Activated CD8-positive, alpha-beta T cell treated with anti-CD3 and anti-CD28 coated beads, Interleukin-2, amount 10 ng/mL, durations not matched to agents 7 days and 5 days (primary cell): ENCODE results near the gene MYO5C. TPM values are rescaled to one million over a fixed set of nuclear protein-coding genes. Genes with fewer than 3 reads are reported as not detected.
A peak's percentile ranks its signal among the peaks of the same experiment; 100 is the strongest.

Experiments used
- ATAC-seq: fragments of 150-1000 bp; cut with Tn5 transposase; one replicate; pipeline ENCODE4 v1.10.0; 2021; ENCODE audit warnings: moderate library complexity
- CTCF ChIA-PET: fragments of 350-600 bp; sonication (Branson Sonifier 250); formaldehyde crosslinking; loops from one replicate; lab custom pipeline; 2021; ENCODE audit warnings: antibody characterized with exemption; lab: Charles Lee
- POLR2A ChIA-PET: fragments of 350-600 bp; sonication (Branson Sonifier 250); formaldehyde crosslinking; loops from one replicate; lab custom pipeline; 2021; ENCODE audit warnings: antibody characterized with exemption; lab: Charles Lee
- DNase-seq: peaks from one replicate; pipeline ENCODE4 v3.0.0-alpha.2; 2020
- H3K27ac Mint-ChIP-seq: one replicate; pipeline ENCODE4 v1.8.0; 2021; ENCODE audit warnings: mild to moderate bottlenecking, mixed read lengths
- H3K27me3 Mint-ChIP-seq: one replicate; pipeline ENCODE4 v1.8.0; 2021; ENCODE audit warnings: low read depth, mixed read lengths
- H3K36me3 Mint-ChIP-seq: one replicate; pipeline ENCODE4 v1.8.0; 2021; ENCODE audit warnings: low read depth, mixed read lengths
- H3K4me1 Mint-ChIP-seq: one replicate; pipeline ENCODE4 v1.8.0; 2021; ENCODE audit warnings: low read depth, mixed read lengths
- H3K4me3 Mint-ChIP-seq: one replicate; pipeline ENCODE4 v1.8.0; 2021; ENCODE audit warnings: mild to moderate bottlenecking, mixed read lengths
- H3K9me3 Mint-ChIP-seq: one replicate; pipeline ENCODE4 v1.8.0; 2022; ENCODE audit warnings: mixed read lengths; ENCODE audit not compliant: insufficient read depth
- total RNA-seq, 2 experiments: library from RNA; stranded (reverse); gene quantifications; one replicate each; pipeline ENCODE4 v1.2.3, GENCODE V29; 2021

The MYO5C gene
- total RNA-seq, 2 experiments from 2014 or later: 2.5 to 3.2 TPM

GRCh38 chr15:52331490-52332240 is 36.1 kb upstream of the MYO5C start:
- peak; percentile 81 for DNase-seq
- peak overlapping the region; percentile 89 for H3K27ac Mint-ChIP-seq
- peak overlapping the region; percentile 50 for H3K4me3 Mint-ChIP-seq
- H3K4me1 Mint-ChIP-seq: peaks cover 39% of the 10 kb centered on the region
- H3K9me3 Mint-ChIP-seq: no peaks in the 10 kb centered on the region
- peak; percentile 100 for ATAC-seq
- ChIA-PET CTCF (interaction anchor here (0.6 to 7.3 kb wide), 42 partner anchors 10 to 886 kb away, joined by 3 to 73 read pairs (median 3); no protein-coding TSS in a partner anchor), POLR2A (interaction anchor here (0.6 to 1.5 kb wide), 4 partner anchors 30 to 402 kb away, joined by 3 to 6 read pairs (median 3); partner anchors contain the start of gene ARPP19)
- H3K27me3 Mint-ChIP-seq: no peaks in the 10 kb centered on the region
- H3K36me3 Mint-ChIP-seq: peaks cover 35% of the 10 kb centered on the region

- no peak overlapping the region for H3K4me3 Mint-ChIP-seq
Measured at GRCh38 chr15:52329987-52330386, 34.4 kb upstream of the MYO5C start.

GRCh38 chr15:52329150-52329549 is 33.5 kb upstream of the MYO5C start:
- Mint-ChIP-seq H3K4me3 (no peak overlapping the region), H3K4me1 (peaks cover 35% of the 10 kb centered on the region)
- POLR2A ChIA-PET: no interaction called here

More at GRCh38 chr15:52329987-52330386, 34.4 kb upstream of the MYO5C start:
- Mint-ChIP-seq H3K9me3 (no peaks in the 10 kb centered on the region), H3K36me3 (peaks cover 35% of the 10 kb centered on the region), H3K4me1 (peaks cover 35% of the 10 kb centered on the region), H3K27ac (no peak overlapping the region), H3K27me3 (no peaks in the 10 kb centered on the region)
- ChIA-PET CTCF (interaction anchor here (0.9 to 3.8 kb wide), 2 partner anchors 73 to 401 kb away, joined by 3 to 38 read pairs; no protein-coding TSS in a partner anchor), POLR2A (no interaction called here)
- ATAC-seq (no peak), DNase-seq (no peak)

DNA sequence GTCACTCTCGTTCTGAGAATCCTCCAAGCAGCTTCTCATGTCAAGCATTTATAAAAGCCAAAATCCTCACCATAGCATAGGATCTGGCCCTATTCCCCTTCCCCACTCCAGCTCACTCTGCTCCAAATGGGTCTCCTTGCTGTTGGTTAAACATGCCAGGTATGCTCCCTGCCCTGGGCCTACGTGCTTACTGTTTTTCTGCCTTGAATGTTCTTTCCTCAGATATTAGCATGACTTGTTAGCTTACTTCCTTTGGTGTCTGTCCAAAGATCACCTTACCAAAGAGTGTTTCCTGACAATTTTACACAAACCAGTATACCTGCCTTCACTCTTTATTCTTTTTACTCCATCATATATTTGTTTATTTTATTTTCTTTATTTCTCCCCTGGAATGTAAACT is 33.1 kb upstream of the MYO5C start:
- POLR2A ChIA-PET: no interaction called here
- no peak overlapping the region for H3K4me3 Mint-ChIP-seq
- CTCF ChIA-PET: interaction anchor here (0.7 to 2.0 kb wide), 6 partner anchors 27 to 409 kb away, joined by 3 to 17 read pairs (median 4); no protein-coding TSS in a partner anchor
- peak overlapping the region; percentile 43 for H3K27ac Mint-ChIP-seq
- peaks cover 35% of the 10 kb centered on the region for H3K4me1 Mint-ChIP-seq
- peaks cover 30% of the 10 kb centered on the region for H3K36me3 Mint-ChIP-seq
- no peaks in the 10 kb centered on the region for H3K9me3 Mint-ChIP-seq
- DNase-seq: no peak
- H3K27me3 Mint-ChIP-seq: no peaks in the 10 kb centered on the region
- no peak for ATAC-seq

More at GRCh38 chr15:52329150-52329549, 33.5 kb upstream of the MYO5C start:
- no peaks in the 10 kb centered on the region for H3K9me3 Mint-ChIP-seq
- CTCF ChIA-PET: interaction anchor here (0.9 to 2.0 kb wide), 3 partner anchors 67 to 405 kb away, joined by 3 to 17 read pairs (median 3); no protein-coding TSS in a partner anchor
- H3K27ac Mint-ChIP-seq: no peak overlapping the region
- H3K36me3 Mint-ChIP-seq: peaks cover 30% of the 10 kb centered on the region
- H3K27me3 Mint-ChIP-seq: no peaks in the 10 kb centered on the region
- DNase-seq (no peak), ATAC-seq (no peak)

DNA sequence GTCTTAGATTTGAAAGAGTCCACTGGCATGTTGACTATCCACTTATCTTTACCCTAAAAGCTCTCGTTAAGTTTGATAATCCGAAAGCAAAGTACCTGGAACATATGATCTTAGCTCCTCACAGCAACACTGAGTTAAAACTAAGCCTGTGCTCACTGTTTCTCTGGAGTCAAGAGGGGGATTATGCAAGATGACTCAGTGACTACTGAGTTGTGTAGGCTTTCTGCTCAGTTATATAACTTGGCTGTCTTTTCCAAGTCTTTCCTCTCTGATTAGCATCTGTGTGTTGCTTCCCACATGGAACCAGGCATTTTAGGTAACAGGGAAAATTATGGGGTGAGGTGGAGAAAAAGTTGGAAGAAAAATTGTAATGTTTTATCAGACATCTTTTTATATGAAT is 31.2 kb upstream of the MYO5C start:
- ATAC-seq (no peak), DNase-seq (no peak)
- no peaks in the 10 kb centered on the region for H3K9me3 Mint-ChIP-seq
- H3K4me3 Mint-ChIP-seq: no peak overlapping the region
- CTCF ChIA-PET: interaction anchor here (1.3 to 1.7 kb wide), 2 partner anchors 407 to 409 kb away, joined by 4 read pairs; no protein-coding TSS in a partner anchor
- H3K36me3 Mint-ChIP-seq: peaks cover 30% of the 10 kb centered on the region
- H3K4me1 Mint-ChIP-seq: peaks cover 19% of the 10 kb centered on the region
- POLR2A ChIA-PET: no interaction called here
- no peak overlapping the region for H3K27ac Mint-ChIP-seq
- H3K27me3 Mint-ChIP-seq: no peaks in the 10 kb centered on the region

DNA sequence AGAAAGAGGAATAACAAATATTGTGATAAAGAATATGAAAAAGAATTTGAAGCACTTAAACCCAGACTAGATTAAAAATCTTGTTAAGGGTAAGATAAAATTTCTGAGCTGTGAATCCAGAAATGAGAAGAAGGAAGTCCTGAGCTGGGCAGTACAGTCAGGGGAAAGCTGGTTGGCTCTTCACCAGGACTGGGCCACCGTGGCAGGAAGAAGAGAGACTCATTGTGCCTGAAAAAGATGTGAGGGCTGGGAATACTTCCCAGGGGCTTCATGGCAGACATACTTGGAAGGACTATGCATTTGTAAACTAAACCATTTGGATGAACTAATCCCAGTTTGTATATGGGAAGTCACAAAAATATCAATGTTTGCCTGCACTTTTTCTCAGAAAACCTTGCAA is 28.5 kb upstream of the MYO5C start:
- DNase-seq (no peak), ATAC-seq (no peak)
- ChIA-PET POLR2A (interaction anchor here (1.0 kb wide), 1 partner anchor 304 kb away, joined by 3 read pairs; no protein-coding TSS in a partner anchor), CTCF (interaction anchor here (1.0 to 2.1 kb wide), 3 partner anchors 68 to 410 kb away, joined by 3 to 8 read pairs (median 3); no protein-coding TSS in a partner anchor)
- no peak overlapping the region for H3K27ac Mint-ChIP-seq
- peaks cover 2% of the 10 kb centered on the region for H3K4me1 Mint-ChIP-seq
- peaks cover 30% of the 10 kb centered on the region for H3K36me3 Mint-ChIP-seq
- no peaks in the 10 kb centered on the region for H3K27me3 Mint-ChIP-seq
- no peaks in the 10 kb centered on the region for H3K9me3 Mint-ChIP-seq
- H3K4me3 Mint-ChIP-seq: no peak overlapping the region

DNA sequence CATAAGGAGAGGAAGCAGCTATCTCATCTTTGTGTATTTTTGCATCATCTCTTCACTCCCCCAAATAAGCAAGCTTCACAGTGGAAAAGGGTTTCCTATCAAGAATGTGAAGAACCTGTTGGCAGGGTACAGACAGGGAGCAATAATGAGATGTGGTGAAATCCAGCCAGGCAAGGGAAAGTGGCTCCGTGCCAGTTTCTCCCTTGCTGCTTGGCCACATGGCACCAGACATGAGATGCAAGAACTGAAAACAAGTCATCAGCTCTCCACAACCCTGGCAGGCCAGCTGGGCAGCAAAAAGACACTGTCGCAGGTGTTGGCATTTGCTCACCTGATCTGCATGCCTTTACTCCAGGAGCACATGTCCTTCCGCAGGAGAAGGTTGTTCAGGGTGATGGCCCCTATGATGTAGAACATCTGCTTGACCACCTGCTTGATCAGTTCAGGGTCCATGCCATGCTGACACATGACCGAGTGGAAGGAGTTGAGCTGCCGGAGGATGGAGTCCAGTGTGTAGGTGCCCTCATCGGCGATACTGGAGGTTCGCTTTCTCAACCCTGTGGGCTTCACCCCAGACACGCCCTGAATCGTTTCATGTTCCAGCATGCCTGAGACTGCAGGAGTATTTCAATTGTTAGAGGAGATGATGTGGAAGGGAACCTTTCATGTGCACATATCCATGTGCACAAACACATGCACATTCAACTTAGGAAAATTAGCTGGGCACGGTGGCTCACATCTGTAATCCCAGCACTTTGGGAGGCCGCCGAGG is 23.3 kb upstream of the MYO5C start:
- H3K4me1 Mint-ChIP-seq: no peaks in the 10 kb centered on the region
- ATAC-seq: no peak
- CTCF ChIA-PET: interaction anchor here (0.7 kb wide), 1 partner anchor 62 kb away, joined by 3 read pairs; no protein-coding TSS in a partner anchor
- no peak overlapping the region for H3K27ac Mint-ChIP-seq
- no peaks in the 10 kb centered on the region for H3K27me3 Mint-ChIP-seq
- no peaks in the 10 kb centered on the region for H3K9me3 Mint-ChIP-seq
- H3K36me3 Mint-ChIP-seq: peaks cover 31% of the 10 kb centered on the region
- no peak for DNase-seq
- POLR2A ChIA-PET: no interaction called here
- no peak overlapping the region for H3K4me3 Mint-ChIP-seq

GRCh38 chr15:52317688-52318087 is 22.1 kb upstream of the MYO5C start:
- Mint-ChIP-seq H3K27me3 (no peaks in the 10 kb centered on the region), H3K36me3 (peaks cover 35% of the 10 kb centered on the region), H3K27ac (no peak overlapping the region), H3K9me3 (no peaks in the 10 kb centered on the region), H3K4me1 (no peaks in the 10 kb centered on the region), H3K4me3 (no peak overlapping the region)
- CTCF ChIA-PET: interaction anchor here (0.8 to 1.4 kb wide), 3 partner anchors 13 to 416 kb away, joined by 3 to 5 read pairs (median 4); no protein-coding TSS in a partner anchor
- ATAC-seq (no peak), DNase-seq (no peak)
- POLR2A ChIA-PET: no interaction called here

DNA sequence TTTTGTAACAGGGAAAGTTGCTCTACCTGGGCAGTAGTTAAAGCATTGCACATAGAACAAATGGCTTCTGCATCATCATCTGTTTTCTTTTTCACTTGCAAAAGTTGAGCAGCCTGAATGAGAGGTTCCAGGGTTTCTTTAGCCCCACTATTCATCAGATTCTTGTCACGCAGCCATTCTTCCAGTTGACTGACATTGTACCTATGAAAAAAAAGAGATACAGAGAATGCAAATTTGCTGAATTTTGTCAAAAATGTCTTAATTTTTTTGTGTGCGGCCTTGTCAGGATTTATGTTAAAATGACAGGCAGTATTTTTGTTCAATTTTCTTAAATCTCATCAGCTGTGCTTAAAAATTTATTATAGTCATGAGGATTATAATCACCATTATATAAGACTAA is 21.4 kb upstream of the MYO5C start:
- H3K4me1 Mint-ChIP-seq: no peaks in the 10 kb centered on the region
- no peak overlapping the region for H3K27ac Mint-ChIP-seq
- no peak for ATAC-seq
- no peak overlapping the region for H3K4me3 Mint-ChIP-seq
- POLR2A ChIA-PET: no interaction called here
- H3K36me3 Mint-ChIP-seq: peaks cover 36% of the 10 kb centered on the region
- CTCF ChIA-PET: interaction anchor here (1.0 to 1.4 kb wide), 3 partner anchors 14 to 419 kb away, joined by 3 to 5 read pairs (median 3); no protein-coding TSS in a partner anchor
- H3K27me3 Mint-ChIP-seq: no peaks in the 10 kb centered on the region
- DNase-seq: no peak
- no peaks in the 10 kb centered on the region for H3K9me3 Mint-ChIP-seq

- POLR2A ChIA-PET: no interaction called here
- peaks cover 16% of the 10 kb centered on the region for H3K36me3 Mint-ChIP-seq
Measured at GRCh38 chr15:52309154-52309548, 13.5 kb upstream of the MYO5C start.

DNA sequence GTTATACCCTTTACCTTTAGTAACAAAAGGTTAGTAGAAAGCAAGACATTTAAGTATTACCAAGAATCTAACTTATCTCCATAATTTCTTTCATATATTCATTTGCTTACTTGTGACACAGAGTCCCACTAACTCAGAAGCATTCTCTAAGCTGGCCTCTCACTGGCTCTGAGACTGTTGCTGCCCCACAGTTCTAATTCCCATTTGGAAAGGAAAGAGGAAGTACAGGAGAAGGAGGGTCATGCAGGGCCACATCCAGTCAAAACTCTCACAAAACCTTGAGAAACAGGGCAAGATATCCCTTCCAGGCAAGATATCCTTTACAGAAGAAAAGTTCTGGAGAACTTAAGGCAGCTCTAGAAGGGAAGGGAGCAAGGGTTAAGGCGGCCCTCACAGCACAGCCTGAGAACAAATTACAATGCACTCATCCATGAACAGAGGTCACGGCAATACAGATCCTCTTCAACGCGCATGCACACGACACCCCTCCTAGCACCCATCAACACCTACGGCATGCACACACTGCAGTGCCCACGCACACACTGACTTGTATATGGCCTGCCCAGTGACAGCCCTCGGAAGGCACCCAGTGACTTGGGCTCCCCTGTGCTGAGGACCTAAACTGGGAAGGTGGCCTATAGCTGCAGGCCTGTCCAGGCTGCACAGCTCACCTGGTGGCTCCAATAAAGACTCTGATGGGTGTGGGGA is 13.0 kb upstream of the MYO5C start:
- peaks cover 15% of the 10 kb centered on the region for H3K36me3 Mint-ChIP-seq
- no peaks in the 10 kb centered on the region for H3K27me3 Mint-ChIP-seq
- H3K27ac Mint-ChIP-seq: no peak overlapping the region
- ChIA-PET POLR2A (no interaction called here), CTCF (interaction anchor here (1.1 to 1.4 kb wide), 3 partner anchors 10 to 54 kb away, joined by 3 to 4 read pairs (median 3); no protein-coding TSS in a partner anchor)
- no peak overlapping the region for H3K4me3 Mint-ChIP-seq
- no peak for ATAC-seq
- H3K4me1 Mint-ChIP-seq: peaks cover 6% of the 10 kb centered on the region
- H3K9me3 Mint-ChIP-seq: no peaks in the 10 kb centered on the region
- no peak for DNase-seq

More at GRCh38 chr15:52309154-52309548, 13.5 kb upstream of the MYO5C start:
- DNase-seq (no peak), ATAC-seq (no peak)
- Mint-ChIP-seq H3K27me3 (no peaks in the 10 kb centered on the region), H3K4me3 (no peak overlapping the region), H3K4me1 (peaks cover under 1% of the 10 kb centered on the region), H3K9me3 (no peaks in the 10 kb centered on the region), H3K27ac (no peak overlapping the region)
- CTCF ChIA-PET: interaction anchor here (1.1 to 1.6 kb wide), 5 partner anchors 11 to 54 kb away, joined by 3 to 4 read pairs (median 3); partner anchors contain the start of gene MYO5C
